ENCODE data around the gene UEVLD. TPM values are rescaled to one million over a fixed set of nuclear protein-coding genes. Genes with fewer than 3 reads are reported as not detected.
A peak's percentile ranks its signal among the peaks of the same experiment; 100 is the strongest.

The UEVLD gene
- polyA plus RNA-seq, 2 of the 4 experiments (the other 2 are of a cell fraction) = 34.7 to 41.2 TPM

DNA sequence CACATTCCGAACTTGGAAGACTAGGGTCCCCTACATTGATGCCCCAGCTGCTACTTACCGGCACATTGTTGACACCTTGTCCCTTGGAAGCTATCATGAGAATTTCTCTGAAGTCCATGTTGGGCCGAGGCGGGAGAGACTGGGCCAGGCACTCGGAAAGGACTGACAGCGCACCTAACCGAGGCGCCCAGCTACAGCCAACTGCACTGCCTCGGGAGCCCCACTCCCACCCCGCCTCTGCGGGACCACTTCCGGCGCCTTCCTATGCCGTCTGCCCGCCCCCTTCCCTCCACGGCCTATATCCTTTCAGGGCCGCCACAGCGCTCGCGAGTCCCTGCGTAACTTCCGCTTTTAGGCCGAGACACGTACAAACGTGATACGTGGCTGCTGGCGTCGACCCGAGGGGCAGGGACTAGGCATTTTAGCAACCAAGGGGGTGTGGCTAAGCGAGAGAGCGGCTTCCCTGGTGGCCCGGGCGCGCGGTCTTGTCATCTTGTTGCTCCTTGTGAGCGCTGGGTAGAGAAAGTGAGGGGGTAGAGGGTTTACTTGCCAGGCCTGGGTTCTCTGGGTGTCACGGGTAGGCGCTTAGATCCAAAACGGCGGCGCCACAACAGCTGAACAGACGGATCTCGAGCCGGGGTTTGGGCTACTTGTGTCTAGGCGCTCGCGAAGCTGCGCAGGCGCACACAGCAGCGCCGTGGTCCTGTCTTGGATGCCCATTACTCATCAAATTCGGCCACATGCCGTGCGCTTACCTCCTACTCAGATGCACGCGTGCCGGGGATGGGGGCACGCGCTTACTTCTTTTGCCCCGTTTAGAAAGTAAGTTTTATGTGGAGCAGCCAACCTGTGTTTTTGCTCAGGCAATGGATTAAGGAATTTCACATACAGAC, 45.9 kb upstream of the UEVLD start, which contains the start of gene SPTY2D1:
Gene SPTY2D1 (minus strand): TSS at position 203 of the 893 bp plus-strand sequence. CDS start 85 bp downstream, at position 118.
- Histone ChIP-seq H3K4me1 (peaks cover 11% of the 10 kb centered on the region), H3K4me3 (peak within 1 kb of the TSS; percentile 74), H3K27ac (peak within 1 kb of the TSS; percentile 85 to 92), H3K4me2 (peak within 1 kb of the TSS; percentile 100), H3K9me3 (no peaks in the 10 kb centered on the region)
- peak; percentile 98 to 99 for ATAC-seq
- peak; percentile 90 for FAIRE-seq
- DNase-seq (ENCODE audit: low read depth in 1 of 2, low spot score in 1 of 2) = peak; percentile 96 to 99
- POLR2A ChIA-PET = interaction anchor here (0.7 to 2.7 kb wide), 10 partner anchors 10 to 250 kb away, joined by 3 to 13 read pairs (median 6); partner anchors contain the start of genes TMEM86A and UEVLD
- CTCF ChIA-PET = interaction anchor here (0.8 to 1.8 kb wide), 7 partner anchors 11 to 130 kb away, joined by 3 to 4 read pairs (median 3); partner anchors contain the start of gene IGSF22
- under 1% methylated on average over 33 of the region's 60 CpGs for WGBS (ENCODE audit: missing lambda C conversion rate)
- TF ChIP-seq KDM5A (IDR thresholded peaks at IDR 0.05) = peak; percentile 61
- no peak for TF ChIP-seq HEYL (CRISPR knock-in tag; IDR thresholded peaks at IDR 0.05)
- peak; percentile 84 to 96 for TF ChIP-seq JUN (IDR thresholded peaks at IDR 0.05)
- TF ChIP-seq EP300 (IDR thresholded peaks at IDR 0.05) = peak in 1 of 2 experiments; percentile 11; a peak in 1 of 5 replicates
- no peak for TF ChIP-seq NPAS2 (CRISPR knock-in tag; IDR thresholded peaks at IDR 0.05; ENCODE audit: borderline replicate concordance)
- TF ChIP-seq FOXS1 (CRISPR knock-in tag; IDR thresholded peaks at IDR 0.05) = no peak
- TF ChIP-seq, protein P1, sequence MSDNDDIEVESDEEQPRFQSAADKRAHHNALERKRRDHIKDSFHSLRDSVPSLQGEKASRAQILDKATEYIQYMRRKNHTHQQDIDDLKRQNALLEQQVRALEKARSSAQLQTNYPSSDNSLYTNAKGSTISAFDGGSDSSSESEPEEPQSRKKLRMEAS (IDR thresholded peaks at IDR 0.05) = peak; percentile 95
- 0 out of 2 replicates have a peak, but pooled peaks have one; percentile 20 for TF ChIP-seq NFE2L2 (conservative IDR thresholded peaks at IDR 0.05; ENCODE audit: low read length)
- no peak for TF ChIP-seq FOSB (CRISPR knock-in tag; IDR thresholded peaks at IDR 0.05)
- TF ChIP-seq EHF (CRISPR knock-in tag; IDR thresholded peaks at IDR 0.05) = 0 out of 2 replicates have a peak, but pooled peaks have one; percentile 68
- TF ChIP-seq BHLHE40 (IDR thresholded peaks at IDR 0.05; ENCODE audit: low read depth, low read length) = peak; percentile 83
- no peak for TF ChIP-seq CBX2 (IDR thresholded peaks at IDR 0.05; ENCODE audit: borderline replicate concordance, low read depth)
- 0 out of 2 replicates have a peak, but pooled peaks have one; percentile 73 for TF ChIP-seq HOXB5 (CRISPR knock-in tag; IDR thresholded peaks at IDR 0.05)
- TF ChIP-seq, protein P2, sequence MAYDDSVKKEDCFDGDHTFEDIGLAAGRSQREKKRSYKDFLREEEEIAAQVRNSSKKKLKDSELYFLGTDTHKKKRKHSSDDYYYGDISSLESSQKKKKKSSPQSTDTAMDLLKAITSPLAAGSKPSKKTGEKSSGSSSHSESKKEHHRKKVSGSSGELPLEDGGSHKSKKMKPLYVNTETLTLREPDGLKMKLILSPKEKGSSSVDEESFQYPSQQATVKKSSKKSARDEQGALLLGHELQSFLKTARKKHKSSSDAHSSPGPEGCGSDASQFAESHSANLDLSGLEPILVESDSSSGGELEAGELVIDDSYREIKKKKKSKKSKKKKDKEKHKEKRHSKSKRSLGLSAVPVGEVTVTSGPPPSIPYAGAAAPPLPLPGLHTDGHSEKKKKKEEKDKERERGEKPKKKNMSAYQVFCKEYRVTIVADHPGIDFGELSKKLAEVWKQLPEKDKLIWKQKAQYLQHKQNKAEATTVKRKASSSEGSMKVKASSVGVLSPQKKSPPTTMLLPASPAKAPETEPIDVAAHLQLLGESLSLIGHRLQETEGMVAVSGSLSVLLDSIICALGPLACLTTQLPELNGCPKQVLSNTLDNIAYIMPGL (CRISPR knock-in tag; IDR thresholded peaks at IDR 0.05; ENCODE audit: borderline replicate concordance) = no peak
- no peak for TF ChIP-seq RNF2 (IDR thresholded peaks at IDR 0.05; ENCODE audit: borderline replicate concordance, low read depth)
- TF ChIP-seq CBX8 (IDR thresholded peaks at IDR 0.05) = no peak
- no peak for TF ChIP-seq HDAC2 (IDR thresholded peaks at IDR 0.05)
- no peak for TF ChIP-seq KDM1A (IDR thresholded peaks at IDR 0.05; ENCODE audit: low read depth)
- peak; percentile 68 for TF ChIP-seq POLR2A (IDR thresholded peaks at IDR 0.05; ENCODE audit: low read length)
- no peak for TF ChIP-seq GATA3 (IDR thresholded peaks at IDR 0.05; ENCODE audit: borderline replicate concordance)
- TF ChIP-seq, protein P3, sequence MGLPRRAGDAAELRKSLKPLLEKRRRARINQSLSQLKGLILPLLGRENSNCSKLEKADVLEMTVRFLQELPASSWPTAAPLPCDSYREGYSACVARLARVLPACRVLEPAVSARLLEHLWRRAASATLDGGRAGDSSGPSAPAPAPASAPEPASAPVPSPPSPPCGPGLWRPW (IDR thresholded peaks at IDR 0.05) = no peak
- peak; percentile 85 for TF ChIP-seq MAFK (IDR thresholded peaks at IDR 0.05; ENCODE audit: partially characterized antibody)
- peak; percentile 73 for TF ChIP-seq CHD2 (IDR thresholded peaks at IDR 0.05; ENCODE audit: low read length, partially characterized antibody)
- no peak for TF ChIP-seq FOSL2 (IDR thresholded peaks at IDR 0.05)
- TF ChIP-seq FOSL2 (CRISPR knock-in tag; IDR thresholded peaks at IDR 0.05) = peak; percentile 67
- TF ChIP-seq NR3C1 (IDR thresholded peaks at IDR 0.05) = no peak
- no peak for TF ChIP-seq ZC3H11A (IDR thresholded peaks at IDR 0.05)
- TF ChIP-seq HOXB13 (CRISPR knock-in tag; IDR thresholded peaks at IDR 0.05; ENCODE audit: low read depth) = peak; percentile 80; the same call in 1 of the 2 replicates
- peak; percentile 76; the same call in 1 of the 2 replicates for TF ChIP-seq HOXA7 (CRISPR knock-in tag; IDR thresholded peaks at IDR 0.05)
- TF ChIP-seq MAZ (IDR thresholded peaks at IDR 0.05; ENCODE audit: borderline replicate concordance, low read depth, low read length) = no peak
- TF ChIP-seq, protein P4, sequence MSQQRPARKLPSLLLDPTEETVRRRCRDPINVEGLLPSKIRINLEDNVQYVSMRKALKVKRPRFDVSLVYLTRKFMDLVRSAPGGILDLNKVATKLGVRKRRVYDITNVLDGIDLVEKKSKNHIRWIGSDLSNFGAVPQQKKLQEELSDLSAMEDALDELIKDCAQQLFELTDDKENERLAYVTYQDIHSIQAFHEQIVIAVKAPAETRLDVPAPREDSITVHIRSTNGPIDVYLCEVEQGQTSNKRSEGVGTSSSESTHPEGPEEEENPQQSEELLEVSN (IDR thresholded peaks at IDR 0.05; ENCODE audit: borderline replicate concordance, low read depth) = peak; percentile 91
- TF ChIP-seq, protein P5, sequence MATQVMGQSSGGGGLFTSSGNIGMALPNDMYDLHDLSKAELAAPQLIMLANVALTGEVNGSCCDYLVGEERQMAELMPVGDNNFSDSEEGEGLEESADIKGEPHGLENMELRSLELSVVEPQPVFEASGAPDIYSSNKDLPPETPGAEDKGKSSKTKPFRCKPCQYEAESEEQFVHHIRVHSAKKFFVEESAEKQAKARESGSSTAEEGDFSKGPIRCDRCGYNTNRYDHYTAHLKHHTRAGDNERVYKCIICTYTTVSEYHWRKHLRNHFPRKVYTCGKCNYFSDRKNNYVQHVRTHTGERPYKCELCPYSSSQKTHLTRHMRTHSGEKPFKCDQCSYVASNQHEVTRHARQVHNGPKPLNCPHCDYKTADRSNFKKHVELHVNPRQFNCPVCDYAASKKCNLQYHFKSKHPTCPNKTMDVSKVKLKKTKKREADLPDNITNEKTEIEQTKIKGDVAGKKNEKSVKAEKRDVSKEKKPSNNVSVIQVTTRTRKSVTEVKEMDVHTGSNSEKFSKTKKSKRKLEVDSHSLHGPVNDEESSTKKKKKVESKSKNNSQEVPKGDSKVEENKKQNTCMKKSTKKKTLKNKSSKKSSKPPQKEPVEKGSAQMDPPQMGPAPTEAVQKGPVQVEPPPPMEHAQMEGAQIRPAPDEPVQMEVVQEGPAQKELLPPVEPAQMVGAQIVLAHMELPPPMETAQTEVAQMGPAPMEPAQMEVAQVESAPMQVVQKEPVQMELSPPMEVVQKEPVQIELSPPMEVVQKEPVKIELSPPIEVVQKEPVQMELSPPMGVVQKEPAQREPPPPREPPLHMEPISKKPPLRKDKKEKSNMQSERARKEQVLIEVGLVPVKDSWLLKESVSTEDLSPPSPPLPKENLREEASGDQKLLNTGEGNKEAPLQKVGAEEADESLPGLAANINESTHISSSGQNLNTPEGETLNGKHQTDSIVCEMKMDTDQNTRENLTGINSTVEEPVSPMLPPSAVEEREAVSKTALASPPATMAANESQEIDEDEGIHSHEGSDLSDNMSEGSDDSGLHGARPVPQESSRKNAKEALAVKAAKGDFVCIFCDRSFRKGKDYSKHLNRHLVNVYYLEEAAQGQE (IDR thresholded peaks at IDR 0.05) = no peak; the same call in 1 of the 2 replicates
- TF ChIP-seq RARB (CRISPR knock-in tag; IDR thresholded peaks at IDR 0.05) = peak; percentile 82; the same call in 1 of the 2 replicates
- no peak for TF ChIP-seq RFX5 (IDR thresholded peaks at IDR 0.05)
- TF ChIP-seq JUNB (IDR thresholded peaks at IDR 0.05) = no peak
- no peak for TF ChIP-seq ESRRA (IDR thresholded peaks at IDR 0.05; ENCODE audit: borderline replicate concordance, low read length)

Data from A549 (cell line).